Measurements from ENCODE around the gene SCYGR7.

Gene SCYGR7

DNA sequence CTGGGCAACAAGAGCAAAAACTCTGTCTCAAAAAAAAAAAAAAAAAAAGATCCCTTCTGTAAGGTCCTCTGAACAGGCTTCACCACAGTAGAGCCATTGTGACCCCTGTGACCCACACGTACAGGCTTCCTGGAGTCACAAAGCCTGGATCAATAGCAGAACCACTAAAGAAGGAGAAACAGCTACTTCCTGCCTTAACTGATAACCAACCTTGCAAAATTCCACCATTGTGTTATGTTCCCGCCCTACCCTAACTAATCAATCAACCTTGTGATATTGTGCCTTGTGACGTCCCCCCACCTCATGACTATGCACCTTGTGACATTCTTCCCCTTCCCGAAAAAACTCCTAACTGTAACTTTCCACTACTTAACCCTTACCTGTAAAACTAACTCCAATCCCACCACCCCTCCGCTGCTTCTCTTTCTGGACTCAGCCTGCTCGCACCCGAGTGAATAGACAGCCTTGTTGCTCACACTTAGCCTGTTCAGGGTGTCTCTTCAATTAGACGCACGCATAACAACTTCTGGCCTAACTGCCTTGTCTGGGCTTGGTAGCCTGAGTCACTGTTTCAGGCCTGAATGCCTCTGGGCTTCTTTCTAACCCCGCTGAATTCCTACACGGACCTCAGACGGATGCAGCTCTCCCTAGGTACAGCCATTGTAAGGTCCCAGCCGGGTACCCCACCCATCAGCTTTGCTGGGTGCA, 31.4 kb downstream of the SCYGR7 start:
- no peak for DNase-seq

DNA sequence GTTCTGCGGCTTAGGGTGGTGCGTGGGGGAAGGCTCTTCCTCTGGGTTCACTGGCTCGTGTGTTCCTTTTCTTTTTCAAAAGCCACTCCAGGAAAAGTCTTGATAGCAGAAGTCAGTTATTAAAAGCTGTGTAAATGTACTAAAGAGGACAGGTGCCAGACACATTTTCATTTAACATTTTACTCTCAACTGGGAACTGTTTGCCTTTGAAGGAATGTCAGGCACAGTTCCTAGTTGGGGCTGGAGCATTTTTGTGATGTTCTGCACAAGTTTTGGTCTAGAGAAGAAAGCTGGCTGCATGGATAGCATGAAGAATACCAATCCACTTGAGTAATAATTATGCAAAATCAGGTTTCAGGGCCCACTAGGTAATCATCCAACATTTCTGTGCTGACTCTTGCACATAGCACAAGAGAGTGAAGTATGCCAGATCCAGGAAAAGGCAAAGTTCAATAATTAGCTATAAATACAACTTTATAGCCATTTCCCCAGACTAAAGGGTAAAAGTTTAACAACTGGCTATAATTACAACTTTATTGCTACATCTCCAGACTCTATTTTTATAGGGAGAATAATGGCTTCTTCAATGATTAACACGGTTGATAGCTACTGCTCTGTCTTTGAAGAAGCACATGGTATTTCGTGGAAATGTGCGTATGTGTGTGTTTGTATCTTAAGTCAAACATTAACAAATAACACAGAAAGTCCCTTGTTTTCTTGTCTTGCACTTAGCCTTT, 33.8 kb downstream of the SCYGR7 start:
- DNase-seq, result no peak

DNA sequence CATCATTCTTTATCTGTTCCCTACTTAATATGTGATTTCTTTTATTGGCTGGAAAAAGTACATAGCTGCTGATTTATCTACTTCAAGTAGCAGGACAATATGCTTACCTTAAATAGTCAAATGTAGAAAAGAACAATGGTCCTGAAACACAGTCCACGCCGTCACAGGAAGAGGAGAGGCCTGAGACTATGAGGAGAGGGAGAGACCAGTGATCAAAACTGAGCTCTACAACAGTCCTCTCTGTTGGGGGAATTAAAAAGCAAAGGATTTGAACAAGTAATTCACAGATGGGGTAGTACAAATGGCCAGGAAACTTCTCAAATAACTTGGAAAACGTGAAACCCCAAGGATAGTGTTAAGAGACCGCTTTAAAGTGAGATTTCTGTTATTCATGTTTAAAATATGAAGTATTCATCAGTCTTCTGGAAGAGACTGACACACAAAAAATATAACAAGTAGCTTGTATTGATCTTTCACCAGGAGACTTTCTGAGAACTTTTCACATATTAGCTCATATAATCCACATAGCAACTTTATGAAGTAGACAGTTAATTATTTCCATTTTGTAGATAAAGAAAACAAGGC, 37.7 kb downstream of the SCYGR7 start:
- no peak for DNase-seq

DNA sequence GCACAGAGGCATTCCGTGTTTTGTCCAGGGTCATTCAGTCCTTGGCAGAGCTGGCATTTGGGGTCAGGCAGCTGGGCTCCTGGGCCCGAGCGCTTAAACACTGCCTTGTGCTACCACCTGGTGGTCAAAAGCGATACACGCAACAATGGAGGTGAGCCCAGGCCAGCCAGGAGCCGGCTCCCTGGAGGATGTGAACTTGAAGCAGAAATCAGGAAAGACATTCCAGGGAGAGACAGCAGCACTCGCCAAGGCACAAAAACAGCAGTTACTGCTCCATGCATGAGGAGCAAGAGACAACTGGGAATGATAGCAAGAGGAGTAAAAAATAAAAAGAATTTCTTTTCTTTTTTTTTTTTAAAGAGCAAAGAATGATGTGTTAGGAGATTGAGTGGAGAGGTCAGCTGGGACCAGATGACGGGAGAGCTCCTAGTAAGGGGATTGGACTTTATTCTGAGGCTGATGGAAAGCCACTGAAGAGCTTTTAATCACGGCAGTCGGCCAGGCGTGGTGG, 38.3 kb downstream of the SCYGR7 start:
- peak; percentile 27 for DNase-seq

DNA sequence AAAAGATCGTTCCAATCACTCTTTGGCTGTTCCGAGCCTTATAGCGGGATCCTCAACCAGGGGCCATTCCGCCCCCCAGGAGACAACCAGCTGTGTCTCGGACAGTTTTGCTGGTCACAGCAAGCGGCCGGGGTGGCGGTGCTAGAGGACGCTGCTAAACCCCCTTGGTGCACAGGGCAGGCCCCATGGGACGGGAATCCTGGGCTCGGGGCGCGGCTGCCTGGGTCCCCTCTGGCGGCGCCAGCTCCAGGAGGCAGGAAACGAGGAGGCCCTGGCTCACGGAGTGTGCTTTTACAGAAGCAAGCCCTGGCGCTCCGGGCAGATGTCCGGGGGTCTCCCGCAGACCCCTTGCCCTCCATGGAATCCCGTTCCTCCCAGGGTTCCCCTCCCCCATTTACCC, 39.7 kb downstream of the SCYGR7 start:
- DNase-seq, result no peak

DNA sequence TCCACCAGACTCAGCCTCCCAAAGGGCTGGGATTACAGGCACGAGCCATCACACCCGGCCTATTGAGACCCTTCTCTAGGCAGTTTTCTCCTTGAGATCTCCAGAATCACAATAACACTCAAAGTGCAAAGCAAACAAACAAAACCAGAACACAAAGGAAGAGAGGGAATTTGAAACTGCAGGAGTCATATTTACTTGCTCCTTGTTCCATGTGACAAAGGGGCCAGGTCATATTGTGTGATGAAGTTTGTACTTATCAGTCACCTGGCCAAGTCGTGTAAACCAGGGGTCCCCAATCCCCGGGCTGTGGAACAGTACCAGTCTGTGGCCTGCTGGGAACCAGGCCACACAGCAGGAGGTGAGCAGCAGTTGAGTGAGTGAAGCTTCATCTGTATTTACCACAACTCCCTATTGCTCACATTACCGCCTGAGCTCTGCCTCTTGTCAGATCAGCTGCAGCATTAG, 44.1 kb downstream of the SCYGR7 start:
- DNase-seq, result no peak

DNA sequence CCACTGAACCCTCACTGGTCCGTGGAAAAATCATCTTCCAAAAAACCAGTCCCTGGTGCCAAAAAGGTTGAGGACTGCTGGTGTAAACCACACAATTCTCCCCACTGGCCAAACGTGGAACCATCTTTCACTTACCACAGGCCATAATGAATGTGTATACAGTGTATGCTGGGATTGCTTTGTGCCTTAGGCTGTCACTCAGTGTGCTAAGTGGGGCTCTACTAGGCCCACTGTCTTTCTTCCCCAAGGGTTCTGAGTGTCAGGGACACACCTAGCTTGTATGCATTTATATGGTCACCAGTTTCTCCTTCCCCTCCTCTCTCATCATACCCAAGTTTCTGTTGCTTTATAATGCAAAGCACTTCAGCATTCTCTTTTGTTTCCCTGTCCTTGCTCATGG, 44.8 kb downstream of the SCYGR7 start:
- no peak for DNase-seq

DNA sequence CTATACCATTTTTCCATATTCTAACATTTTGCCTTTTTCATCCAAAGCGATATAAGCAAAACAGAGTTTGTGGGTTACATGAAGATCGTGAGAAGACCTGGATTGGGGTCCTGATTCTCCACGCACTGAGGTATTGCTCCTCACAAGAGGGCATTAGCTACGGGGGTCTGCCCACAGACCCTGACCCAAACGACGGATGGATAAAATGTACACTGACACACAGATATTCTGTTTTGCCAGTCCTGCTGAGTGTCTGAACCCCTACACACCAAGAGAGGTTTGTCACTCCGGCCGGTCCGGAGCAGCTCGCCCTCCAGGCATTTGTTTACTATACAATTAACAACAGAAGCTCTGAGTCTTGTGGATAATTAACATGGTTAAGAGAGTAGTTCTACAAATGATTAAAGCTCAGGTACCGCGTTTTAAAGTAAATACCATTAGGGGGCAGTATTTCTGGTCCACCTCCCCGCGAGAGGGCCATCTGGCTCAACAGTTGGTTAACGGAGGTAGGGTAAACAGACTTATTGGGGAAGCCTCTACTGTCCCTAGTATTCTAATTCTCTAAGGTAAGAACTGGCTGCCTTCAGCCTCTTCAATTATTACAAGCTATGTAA, 46.0 kb downstream of the SCYGR7 start:
- DNase-seq, result no peak

DNA sequence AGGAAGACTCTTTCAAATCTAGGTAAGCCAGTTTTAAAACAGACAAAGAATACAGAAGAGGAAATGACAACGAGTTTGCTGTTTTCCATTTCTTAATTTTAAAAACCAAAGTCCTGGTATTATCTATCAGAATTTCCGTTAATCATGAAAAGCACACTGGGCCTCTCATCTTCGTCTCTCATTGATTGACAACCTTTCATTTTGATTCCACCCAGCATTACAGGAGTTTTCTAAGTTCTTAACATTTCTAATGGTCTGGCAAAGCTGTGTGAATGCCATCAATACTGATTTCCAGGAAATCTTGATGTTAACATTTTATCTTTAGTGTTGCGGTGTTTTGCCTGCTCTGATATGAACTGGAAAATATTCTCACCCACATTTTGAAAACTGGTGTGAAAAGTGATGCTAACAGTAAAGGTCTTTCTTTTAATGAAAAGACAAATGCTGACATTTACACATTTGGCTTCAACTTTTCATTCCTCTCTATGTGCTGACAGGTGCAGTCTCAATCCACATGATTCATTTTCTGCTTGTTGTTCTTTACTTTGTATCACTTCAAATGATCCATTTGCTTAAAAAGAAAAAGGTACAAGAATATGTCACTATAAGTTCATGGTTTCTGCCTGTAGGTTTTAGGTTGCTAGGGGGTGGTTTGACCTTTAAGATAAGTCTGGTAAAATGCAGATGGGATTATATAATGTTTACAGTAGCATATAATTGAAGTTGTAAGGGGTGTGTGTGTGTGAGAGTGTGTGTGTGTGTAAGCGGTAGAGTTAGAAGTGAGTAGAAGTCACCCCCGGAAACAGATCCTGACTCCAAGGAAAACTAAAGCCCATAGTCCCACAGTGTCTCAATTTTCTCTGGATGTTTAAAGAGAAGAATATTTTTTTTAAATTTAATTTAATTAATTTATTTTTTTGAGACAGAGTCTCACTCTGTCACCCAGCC, 47.0 kb downstream of the SCYGR7 start:
- no peak for DNase-seq
